Measurements from ENCODE around the gene ZMIZ1. TPM values are rescaled to one million over a fixed set of nuclear protein-coding genes. Genes with fewer than 3 reads are reported as not detected.
A peak's percentile ranks its signal among the peaks of the same experiment; 100 is the strongest.

ZMIZ1 gene
- polyA plus RNA-seq, 1 donor from 2014 or later, result 26.8 TPM

DNA sequence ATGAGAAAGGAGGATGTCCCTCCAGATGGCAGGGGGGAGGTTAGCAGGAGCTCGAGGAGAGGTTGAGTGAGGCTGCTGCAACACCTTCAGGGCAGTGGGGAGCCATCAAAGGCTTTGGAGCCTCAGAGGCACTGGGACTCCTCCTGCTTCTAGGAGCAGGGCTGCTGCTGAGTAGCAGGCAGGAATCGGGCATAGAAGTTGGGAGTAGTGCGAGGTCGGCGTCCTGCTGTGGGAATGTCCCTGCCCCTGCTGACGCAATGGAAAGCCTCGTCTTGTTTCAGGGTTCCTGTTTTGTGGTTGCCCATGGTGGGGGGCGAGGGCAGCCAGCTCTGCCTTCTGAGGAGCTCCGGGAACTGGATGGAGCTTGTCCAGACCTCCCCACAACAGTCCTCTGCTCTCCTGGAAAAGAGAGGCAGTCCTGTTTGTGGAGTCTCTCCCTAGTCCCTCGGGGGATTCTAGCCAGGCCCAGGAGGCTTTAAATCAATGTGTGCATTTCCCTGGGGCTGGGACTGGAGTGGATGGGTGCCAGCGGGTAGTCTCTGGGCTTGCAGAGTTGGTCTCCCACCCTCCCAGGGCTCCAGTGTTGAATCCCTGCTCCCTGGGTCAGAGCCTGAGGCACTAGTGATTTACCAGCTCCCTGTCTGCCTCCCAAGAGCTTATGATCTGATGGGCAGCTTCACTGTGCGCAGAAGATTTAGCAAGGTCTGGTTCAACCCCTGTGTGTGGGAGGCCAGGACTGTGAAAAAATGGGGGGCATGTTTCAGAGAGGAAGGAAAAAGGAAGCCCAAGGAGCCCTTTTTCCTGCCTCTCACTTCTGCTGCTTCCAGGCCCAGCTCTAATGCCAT lies 179.8 kb downstream of the ZMIZ1 start:
- Histone ChIP-seq H3K27ac (ENCODE audit: low read length) (no peak overlapping the region), H3K36me3 (ENCODE audit: insufficient read depth, low read length) (no peaks in the 10 kb centered on the region)

GRCh38 chr10:79249186-79250121 lies 180.7 kb downstream of the ZMIZ1 start:
- Histone ChIP-seq H3F3A (ENCODE audit: insufficient read depth, low read length, poor library complexity, severe bottlenecking) (no peaks in the 10 kb centered on the region), H3K4me3 (ENCODE audit: low read length) (no peak overlapping the region), H2AFZ (ENCODE audit: low read depth, low read length) (no peak overlapping the region), H3K27ac (ENCODE audit: low read length) (no peak overlapping the region), H3K9me3 (ENCODE audit: low read length) (no peaks in the 10 kb centered on the region), H3K79me2 (replicated peaks; ENCODE audit: insufficient read depth, low read length) (peaks cover 100% of the 10 kb centered on the region), H3K27me3 (ENCODE audit: insufficient read depth, low read depth, low read length) (no peaks in the 10 kb centered on the region), H3K4me2 (ENCODE audit: low read length) (no peak overlapping the region), H4K20me1 (ENCODE audit: insufficient read depth) (peaks cover 89% of the 10 kb centered on the region), H3K9ac (ENCODE audit: low read length) (no peak overlapping the region), H3K9me2 (ENCODE audit: insufficient read depth, low read length) (no peaks in the 10 kb centered on the region), H3K36me3 (ENCODE audit: insufficient read depth, low read length) (no peaks in the 10 kb centered on the region)
- TF ChIP-seq RAD21 (conservative IDR thresholded peaks at IDR 0.05), result no peak
- TF ChIP-seq TAF1 (IDR thresholded peaks at IDR 0.05; ENCODE audit: low read depth), result no peak
- TF ChIP-seq MXI1 (conservative IDR thresholded peaks at IDR 0.05; ENCODE audit: poor library complexity, severe bottlenecking), result no peak
- TF ChIP-seq, protein P1, sequence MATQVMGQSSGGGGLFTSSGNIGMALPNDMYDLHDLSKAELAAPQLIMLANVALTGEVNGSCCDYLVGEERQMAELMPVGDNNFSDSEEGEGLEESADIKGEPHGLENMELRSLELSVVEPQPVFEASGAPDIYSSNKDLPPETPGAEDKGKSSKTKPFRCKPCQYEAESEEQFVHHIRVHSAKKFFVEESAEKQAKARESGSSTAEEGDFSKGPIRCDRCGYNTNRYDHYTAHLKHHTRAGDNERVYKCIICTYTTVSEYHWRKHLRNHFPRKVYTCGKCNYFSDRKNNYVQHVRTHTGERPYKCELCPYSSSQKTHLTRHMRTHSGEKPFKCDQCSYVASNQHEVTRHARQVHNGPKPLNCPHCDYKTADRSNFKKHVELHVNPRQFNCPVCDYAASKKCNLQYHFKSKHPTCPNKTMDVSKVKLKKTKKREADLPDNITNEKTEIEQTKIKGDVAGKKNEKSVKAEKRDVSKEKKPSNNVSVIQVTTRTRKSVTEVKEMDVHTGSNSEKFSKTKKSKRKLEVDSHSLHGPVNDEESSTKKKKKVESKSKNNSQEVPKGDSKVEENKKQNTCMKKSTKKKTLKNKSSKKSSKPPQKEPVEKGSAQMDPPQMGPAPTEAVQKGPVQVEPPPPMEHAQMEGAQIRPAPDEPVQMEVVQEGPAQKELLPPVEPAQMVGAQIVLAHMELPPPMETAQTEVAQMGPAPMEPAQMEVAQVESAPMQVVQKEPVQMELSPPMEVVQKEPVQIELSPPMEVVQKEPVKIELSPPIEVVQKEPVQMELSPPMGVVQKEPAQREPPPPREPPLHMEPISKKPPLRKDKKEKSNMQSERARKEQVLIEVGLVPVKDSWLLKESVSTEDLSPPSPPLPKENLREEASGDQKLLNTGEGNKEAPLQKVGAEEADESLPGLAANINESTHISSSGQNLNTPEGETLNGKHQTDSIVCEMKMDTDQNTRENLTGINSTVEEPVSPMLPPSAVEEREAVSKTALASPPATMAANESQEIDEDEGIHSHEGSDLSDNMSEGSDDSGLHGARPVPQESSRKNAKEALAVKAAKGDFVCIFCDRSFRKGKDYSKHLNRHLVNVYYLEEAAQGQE (IDR thresholded peaks at IDR 0.05; ENCODE audit: borderline replicate concordance), result no peak
- TF ChIP-seq POLR2AphosphoS5 (IDR thresholded peaks at IDR 0.05), result no peak
- TF ChIP-seq EZH2 (IDR thresholded peaks at IDR 0.05; ENCODE audit: borderline replicate concordance, insufficient read depth, low read length, poor library complexity, severe bottlenecking), result no peak
- TF ChIP-seq, protein P2, sequence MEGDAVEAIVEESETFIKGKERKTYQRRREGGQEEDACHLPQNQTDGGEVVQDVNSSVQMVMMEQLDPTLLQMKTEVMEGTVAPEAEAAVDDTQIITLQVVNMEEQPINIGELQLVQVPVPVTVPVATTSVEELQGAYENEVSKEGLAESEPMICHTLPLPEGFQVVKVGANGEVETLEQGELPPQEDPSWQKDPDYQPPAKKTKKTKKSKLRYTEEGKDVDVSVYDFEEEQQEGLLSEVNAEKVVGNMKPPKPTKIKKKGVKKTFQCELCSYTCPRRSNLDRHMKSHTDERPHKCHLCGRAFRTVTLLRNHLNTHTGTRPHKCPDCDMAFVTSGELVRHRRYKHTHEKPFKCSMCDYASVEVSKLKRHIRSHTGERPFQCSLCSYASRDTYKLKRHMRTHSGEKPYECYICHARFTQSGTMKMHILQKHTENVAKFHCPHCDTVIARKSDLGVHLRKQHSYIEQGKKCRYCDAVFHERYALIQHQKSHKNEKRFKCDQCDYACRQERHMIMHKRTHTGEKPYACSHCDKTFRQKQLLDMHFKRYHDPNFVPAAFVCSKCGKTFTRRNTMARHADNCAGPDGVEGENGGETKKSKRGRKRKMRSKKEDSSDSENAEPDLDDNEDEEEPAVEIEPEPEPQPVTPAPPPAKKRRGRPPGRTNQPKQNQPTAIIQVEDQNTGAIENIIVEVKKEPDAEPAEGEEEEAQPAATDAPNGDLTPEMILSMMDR (IDR thresholded peaks at IDR 0.05; ENCODE audit: poor library complexity, severe bottlenecking), result no peak

More for the DNA sequence above, 179.8 kb downstream of the ZMIZ1 start:
- Histone ChIP-seq H3K79me2 (replicated peaks; ENCODE audit: insufficient read depth, low read length) (peaks cover 98% of the 10 kb centered on the region), H3K9me2 (ENCODE audit: insufficient read depth, low read length) (no peaks in the 10 kb centered on the region), H3K4me2 (ENCODE audit: low read length) (no peak overlapping the region), H2AFZ (ENCODE audit: low read depth, low read length) (no peak overlapping the region), H3K9ac (ENCODE audit: low read length) (peak overlapping the region; percentile 20), H3K4me3 (ENCODE audit: low read length) (no peak overlapping the region), H3K9me3 (ENCODE audit: low read length) (no peaks in the 10 kb centered on the region), H4K20me1 (ENCODE audit: insufficient read depth) (peaks cover 80% of the 10 kb centered on the region), H3K27me3 (ENCODE audit: insufficient read depth, low read depth, low read length) (no peaks in the 10 kb centered on the region), H3F3A (ENCODE audit: insufficient read depth, low read length, poor library complexity, severe bottlenecking) (no peaks in the 10 kb centered on the region)
- TF ChIP-seq MXI1 (conservative IDR thresholded peaks at IDR 0.05; ENCODE audit: poor library complexity, severe bottlenecking), result no peak
- TF ChIP-seq EP300 (conservative IDR thresholded peaks at IDR 0.05; ENCODE audit: poor library complexity, severe bottlenecking), result no peak
- TF ChIP-seq TAF1 (IDR thresholded peaks at IDR 0.05; ENCODE audit: low read depth), result no peak
- TF ChIP-seq RAD21 (conservative IDR thresholded peaks at IDR 0.05), result no peak
- no peak for TF ChIP-seq SMC3 (conservative IDR thresholded peaks at IDR 0.05; ENCODE audit: poor library complexity)
- TF ChIP-seq, protein P2 (IDR thresholded peaks at IDR 0.05; ENCODE audit: poor library complexity, severe bottlenecking), result no peak
- TF ChIP-seq, protein P1 (IDR thresholded peaks at IDR 0.05; ENCODE audit: borderline replicate concordance), result no peak
- no peak for TF ChIP-seq POLR2AphosphoS5 (IDR thresholded peaks at IDR 0.05)
- TF ChIP-seq EZH2 (IDR thresholded peaks at IDR 0.05; ENCODE audit: borderline replicate concordance, insufficient read depth, low read length, poor library complexity, severe bottlenecking), result no peak
